Right atrium auricular region (tissue), 2 donors: ENCODE data around the gene SH3TC1. TPM values are rescaled to one million over a fixed set of nuclear protein-coding genes. Genes with fewer than 3 reads are reported as not detected.

ENCODE experiments used
- DNase-seq: peaks from one replicate; pipeline ENCODE4 v3.0.0-alpha.2; 2019; ENCODE audit warnings: low spot score
- H3K27ac ChIP-seq, 2 donors: fragments of 200-600 bp; sonication (generic); 1 replicate in 1 of 2; 2 replicates in 1 of 2; pipeline ENCODE4 v1.5.1; 2016 to 2019
- H3K27me3 ChIP-seq, 2 donors: fragments of 200-600 bp; sonication (generic); one replicate each; pipeline versions ENCODE4 v1.5.1 to v1.6.0; 2017 to 2019
- H3K36me3 ChIP-seq: fragments of 200-600 bp; sonication (generic); one replicate; pipeline ENCODE4 v1.5.1; 2016
- H3K4me1 ChIP-seq, 2 donors: fragments of 200-600 bp; sonication (generic); one replicate each; pipeline versions ENCODE4 v1.5.1 to v1.6.0; 2017 to 2019
- H3K4me3 ChIP-seq, 2 donors: fragments of 200-600 bp; sonication (generic); 1 replicate in 1 of 2; 2 replicates in 1 of 2; pipeline ENCODE4 v1.5.1; 2017 to 2019; ENCODE audit warnings: mild to moderate bottlenecking in 1 of 2, moderate library complexity in 1 of 2
- H3K9me3 ChIP-seq, 2 donors: fragments of 200-600 bp; sonication (generic); one replicate each; pipeline ENCODE4 v1.5.1; 2019
- total RNA-seq, 2 donors: library from RNA; depleted of rRNA; stranded (reverse); fragments of >200 nt; gene quantifications; one replicate each; pipeline ENCODE4 v1.1.0, GENCODE V29; 2016
- TF ChIP-seq, protein P1 (sequence below), 2 donors: fragments of 200-600 bp; sonication (generic); IDR thresholded peaks; one replicate each; pipeline ENCODE4 v1.5.1; 2019; ENCODE audit warnings: antibody characterized with exemption in 2 of 2

Gene SH3TC1
- total RNA-seq, result 10 to 100 TPM in 1 of 2 donors, 1 to 10 TPM in 1; 8.9 to 13.9 TPM

DNA sequence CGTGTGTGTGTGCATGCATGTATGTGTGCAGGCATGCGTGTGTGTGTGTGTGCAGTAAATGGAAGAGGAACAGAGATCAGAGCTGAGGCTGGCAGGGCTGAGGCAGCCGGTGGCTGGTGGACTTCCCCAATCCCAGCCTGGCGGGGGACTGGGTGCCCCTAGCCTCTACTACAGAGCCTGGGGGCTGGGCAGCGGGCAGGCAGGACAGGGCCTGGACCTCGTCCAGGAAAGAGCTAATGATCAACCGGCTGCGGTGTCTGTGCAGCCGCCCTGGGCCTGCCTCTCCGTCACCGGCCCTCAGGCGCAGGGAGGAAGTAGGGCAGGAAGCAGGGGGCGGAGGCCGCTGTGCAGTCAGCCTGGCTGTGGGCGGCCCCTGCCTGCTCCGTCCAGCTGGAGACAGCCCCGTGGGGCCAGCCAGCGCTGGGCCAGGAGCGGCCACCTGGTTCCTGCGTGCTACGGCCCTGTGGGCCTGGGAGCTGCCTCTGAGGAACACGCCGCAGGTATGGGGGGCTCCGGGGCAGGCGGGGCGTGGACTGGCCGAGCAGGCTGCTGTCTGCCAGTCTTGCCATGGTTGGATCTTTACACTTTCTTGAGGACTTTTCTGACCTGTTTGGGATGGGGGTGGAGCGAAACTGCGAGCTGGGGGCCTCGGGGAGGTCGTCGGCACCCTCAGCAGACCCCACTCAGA is at the start of gene SH3TC1:
Gene SH3TC1 (plus strand): TSS at position 385 of the 688 bp plus-strand sequence. CDS start 5,905 bp downstream, outside the sequence.
- TF ChIP-seq, protein P1, sequence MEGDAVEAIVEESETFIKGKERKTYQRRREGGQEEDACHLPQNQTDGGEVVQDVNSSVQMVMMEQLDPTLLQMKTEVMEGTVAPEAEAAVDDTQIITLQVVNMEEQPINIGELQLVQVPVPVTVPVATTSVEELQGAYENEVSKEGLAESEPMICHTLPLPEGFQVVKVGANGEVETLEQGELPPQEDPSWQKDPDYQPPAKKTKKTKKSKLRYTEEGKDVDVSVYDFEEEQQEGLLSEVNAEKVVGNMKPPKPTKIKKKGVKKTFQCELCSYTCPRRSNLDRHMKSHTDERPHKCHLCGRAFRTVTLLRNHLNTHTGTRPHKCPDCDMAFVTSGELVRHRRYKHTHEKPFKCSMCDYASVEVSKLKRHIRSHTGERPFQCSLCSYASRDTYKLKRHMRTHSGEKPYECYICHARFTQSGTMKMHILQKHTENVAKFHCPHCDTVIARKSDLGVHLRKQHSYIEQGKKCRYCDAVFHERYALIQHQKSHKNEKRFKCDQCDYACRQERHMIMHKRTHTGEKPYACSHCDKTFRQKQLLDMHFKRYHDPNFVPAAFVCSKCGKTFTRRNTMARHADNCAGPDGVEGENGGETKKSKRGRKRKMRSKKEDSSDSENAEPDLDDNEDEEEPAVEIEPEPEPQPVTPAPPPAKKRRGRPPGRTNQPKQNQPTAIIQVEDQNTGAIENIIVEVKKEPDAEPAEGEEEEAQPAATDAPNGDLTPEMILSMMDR (IDR thresholded peaks at IDR 0.05), result no peak
- Histone ChIP-seq H3K27ac (peak within 1 kb of the TSS; percentile 70 to 82), H3K9me3 (no peaks in the 10 kb centered on the region), H3K4me1 (peaks cover 0 to 53% of the 10 kb centered on the region in 2 donors), H3K4me3 (peak within 1 kb of the TSS; percentile 45 to 48), H3K36me3 (no peaks in the 10 kb centered on the region), H3K27me3 (no peaks in the 10 kb centered on the region)
- DNase-seq, result peak; percentile 91

DNA sequence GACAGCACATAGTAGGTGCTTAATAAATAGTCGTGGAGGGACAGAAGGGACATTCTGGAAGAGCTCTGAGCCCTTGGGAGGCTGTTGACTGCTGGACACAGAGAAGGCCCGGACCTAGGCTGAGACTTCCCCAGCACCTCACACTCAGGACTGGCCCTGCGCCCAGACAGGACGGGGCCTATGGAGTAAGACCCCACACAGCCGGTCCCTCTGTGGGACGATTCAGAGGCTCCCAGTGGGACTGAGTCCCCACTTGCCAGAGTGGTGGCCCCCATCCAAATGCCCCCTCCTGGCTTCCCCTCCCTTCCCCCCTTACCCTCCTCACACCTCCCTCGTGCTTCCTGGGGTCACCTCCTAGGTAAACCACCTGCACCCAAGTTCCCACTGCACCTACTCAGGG is 49.4 kb upstream of the SH3TC1 start:
- TF ChIP-seq, protein P1 (IDR thresholded peaks at IDR 0.05), result no peak
- peaks cover 0 to 21% of the 10 kb centered on the region in 2 donors for H3K4me1 ChIP-seq
- no peak overlapping the region for H3K27ac ChIP-seq
- H3K9me3 ChIP-seq, result no peaks in the 10 kb centered on the region
- no peak for DNase-seq
- no peak overlapping the region for H3K4me3 ChIP-seq
- H3K27me3 ChIP-seq, result no peaks in the 10 kb centered on the region
- no peaks in the 10 kb centered on the region for H3K36me3 ChIP-seq

DNA sequence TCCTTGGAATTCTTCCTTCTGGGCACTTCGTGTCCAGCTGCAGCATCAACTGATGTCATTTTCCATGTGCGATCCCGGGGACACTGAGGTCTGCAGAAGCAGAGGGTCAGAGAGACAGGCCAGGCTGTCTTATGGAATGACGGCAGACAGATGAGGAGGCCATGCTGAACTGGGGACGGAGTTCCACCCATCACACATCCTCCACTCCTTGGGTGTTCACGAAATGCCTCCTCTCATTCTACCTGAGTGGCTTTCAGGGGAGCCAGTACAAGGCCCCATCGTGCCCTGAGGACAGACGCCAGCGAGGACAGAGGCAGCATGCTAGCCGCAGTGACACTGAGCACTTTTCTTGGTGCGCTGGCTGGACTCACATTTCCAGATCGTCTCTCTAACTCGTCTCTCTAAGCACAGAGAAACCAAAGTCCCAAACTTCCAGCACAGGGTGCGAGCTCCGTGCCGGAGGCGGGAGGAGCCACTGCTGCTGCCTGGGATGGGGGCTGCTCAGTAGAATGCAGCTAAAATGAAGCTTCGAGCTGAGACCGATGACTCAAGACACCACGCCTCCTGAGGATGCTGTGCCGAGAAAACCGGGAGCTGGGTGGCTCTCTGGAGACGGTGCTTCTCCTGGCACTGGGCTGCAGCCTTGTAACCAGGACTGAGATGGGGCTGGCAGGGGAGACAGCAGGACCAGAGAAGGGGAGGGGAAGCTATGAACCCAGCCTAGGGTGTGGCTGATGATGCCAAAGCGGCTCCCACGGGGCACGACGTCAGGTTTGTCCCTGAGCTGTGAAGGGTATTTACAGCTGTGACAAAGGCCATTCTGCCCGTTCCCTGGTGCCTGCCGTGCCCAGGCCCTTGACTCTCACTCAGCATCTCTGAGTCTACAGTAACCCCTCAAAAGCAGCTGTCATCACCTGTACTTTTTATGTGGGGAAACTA is 48.7 kb upstream of the SH3TC1 start:
- peaks cover 0 to 13% of the 10 kb centered on the region in 2 donors for H3K4me1 ChIP-seq
- H3K27me3 ChIP-seq, result no peaks in the 10 kb centered on the region
- H3K9me3 ChIP-seq, result no peaks in the 10 kb centered on the region
- no peaks in the 10 kb centered on the region for H3K36me3 ChIP-seq
- DNase-seq, result no peak
- H3K4me3 ChIP-seq, result no peak overlapping the region
- TF ChIP-seq, protein P1 (IDR thresholded peaks at IDR 0.05), result no peak
- no peak overlapping the region for H3K27ac ChIP-seq

DNA sequence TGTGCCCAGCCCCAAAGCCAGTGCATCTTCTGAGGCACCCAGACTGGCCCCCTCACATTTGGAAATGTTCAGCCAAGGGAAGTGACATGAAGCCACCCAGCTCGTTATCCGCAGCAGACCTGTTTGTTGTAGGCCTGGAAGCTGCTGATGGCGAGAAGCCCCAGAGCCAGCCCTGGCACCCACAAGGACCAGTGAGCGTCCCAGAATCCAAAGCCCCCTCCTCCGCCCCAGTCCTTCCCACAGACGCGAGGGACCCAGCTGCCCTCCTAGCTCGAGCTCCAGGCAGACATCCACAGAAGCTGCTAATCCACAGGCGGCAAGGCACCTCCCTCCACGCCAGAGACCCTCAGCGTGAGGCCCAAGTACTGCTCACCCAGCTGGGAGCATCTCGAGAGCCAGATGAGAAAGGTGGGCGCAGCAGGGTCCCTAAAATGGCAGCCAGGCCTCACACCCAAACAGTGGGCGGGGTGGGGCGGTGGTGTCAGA is 47.9 kb upstream of the SH3TC1 start:
- TF ChIP-seq, protein P1 (IDR thresholded peaks at IDR 0.05), result no peak
- no peaks in the 10 kb centered on the region for H3K36me3 ChIP-seq
- no peak for DNase-seq
- peaks cover 0 to 10% of the 10 kb centered on the region in 2 donors for H3K4me1 ChIP-seq
- H3K9me3 ChIP-seq, result no peaks in the 10 kb centered on the region
- no peak overlapping the region for H3K4me3 ChIP-seq
- no peaks in the 10 kb centered on the region for H3K27me3 ChIP-seq
- H3K27ac ChIP-seq, result no peak overlapping the region

DNA sequence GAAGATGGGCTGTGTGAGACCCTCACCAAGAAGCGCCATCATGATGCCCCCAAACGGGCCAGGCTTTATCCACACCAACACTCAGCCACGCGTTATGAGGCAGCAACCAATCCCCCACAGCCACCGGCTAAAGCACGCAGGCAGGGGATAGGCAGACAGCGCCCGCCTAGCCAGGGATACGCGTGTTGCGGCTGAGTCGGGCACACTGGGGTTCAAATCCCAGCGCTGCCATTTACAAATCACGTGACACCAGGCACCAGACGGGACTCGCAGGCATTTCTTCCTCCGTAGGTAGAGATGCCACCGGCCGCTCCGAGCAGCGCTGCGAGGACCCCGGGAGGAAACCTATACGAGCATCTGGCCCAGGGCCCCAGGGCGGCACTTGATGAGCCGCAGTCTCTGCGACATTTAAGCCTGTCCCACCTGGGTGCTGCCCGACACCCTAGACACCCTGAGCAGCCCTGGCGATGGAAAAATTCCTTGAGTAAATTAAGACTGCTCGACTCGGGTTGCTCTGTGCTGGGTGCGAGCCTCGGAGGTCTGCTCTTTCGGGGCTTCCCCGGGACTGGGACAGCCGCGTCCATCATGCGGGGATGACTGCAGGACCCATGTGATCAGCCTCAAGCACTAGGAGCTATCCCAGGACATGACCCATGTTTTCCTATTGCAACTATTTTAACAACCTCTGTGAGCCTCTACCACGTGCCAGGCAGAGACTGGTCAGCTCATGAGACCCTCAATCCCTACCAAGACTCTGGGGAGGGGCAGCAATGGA is 46.8 kb upstream of the SH3TC1 start:
- DNase-seq, result no peak
- TF ChIP-seq, protein P1 (IDR thresholded peaks at IDR 0.05), result no peak
- no peaks in the 10 kb centered on the region for H3K27me3 ChIP-seq
- peaks cover 0 to 12% of the 10 kb centered on the region in 2 donors for H3K4me1 ChIP-seq
- no peaks in the 10 kb centered on the region for H3K36me3 ChIP-seq
- no peak overlapping the region for H3K4me3 ChIP-seq
- H3K9me3 ChIP-seq, result no peaks in the 10 kb centered on the region
- H3K27ac ChIP-seq, result peak overlapping the region in 1 of 2 donors; percentile 36
